GM21367 (cell line): ENCODE measurements around the gene MYRF.

Experiments used
- ATAC-seq: cut with Tn5 transposase; IDR thresholded peaks from one replicate; pipeline ENCODE4 v1.9.1; 2021; ENCODE audit not compliant: unreplicated experiment

MYRF gene

DNA sequence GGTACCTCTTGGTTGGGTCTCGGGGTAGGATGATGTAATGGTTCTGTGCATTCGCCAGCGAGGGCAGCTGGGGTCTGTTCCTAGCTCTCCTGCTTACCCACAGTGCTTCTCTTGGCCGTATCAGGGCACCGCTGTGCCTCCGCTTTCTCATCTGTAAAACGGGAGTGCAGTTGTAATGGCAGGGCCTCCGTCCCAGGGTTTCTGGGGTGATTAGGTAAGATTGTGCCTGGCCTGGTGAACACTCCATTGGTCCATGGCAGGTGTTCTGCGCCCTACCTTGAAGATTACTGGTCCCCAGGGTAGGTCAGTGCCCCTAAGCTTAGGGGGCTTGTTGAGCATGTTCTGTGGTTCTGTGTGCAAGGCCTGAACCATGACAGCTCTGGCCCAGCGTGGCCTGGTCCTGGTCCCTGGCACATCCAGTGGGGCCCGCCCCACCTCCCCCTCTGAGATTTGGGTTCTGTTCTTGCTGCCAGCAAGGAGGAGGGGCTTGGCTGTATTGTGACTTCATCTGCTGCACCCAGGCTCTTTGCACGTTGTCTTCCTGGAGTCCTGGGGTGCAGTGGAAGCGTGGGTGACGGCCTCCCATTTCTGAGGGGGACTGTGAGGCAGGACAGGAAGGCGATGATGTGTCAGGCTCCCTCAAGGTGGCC is 4.9 kb downstream of the MYRF start:
- no peak for ATAC-seq

DNA sequence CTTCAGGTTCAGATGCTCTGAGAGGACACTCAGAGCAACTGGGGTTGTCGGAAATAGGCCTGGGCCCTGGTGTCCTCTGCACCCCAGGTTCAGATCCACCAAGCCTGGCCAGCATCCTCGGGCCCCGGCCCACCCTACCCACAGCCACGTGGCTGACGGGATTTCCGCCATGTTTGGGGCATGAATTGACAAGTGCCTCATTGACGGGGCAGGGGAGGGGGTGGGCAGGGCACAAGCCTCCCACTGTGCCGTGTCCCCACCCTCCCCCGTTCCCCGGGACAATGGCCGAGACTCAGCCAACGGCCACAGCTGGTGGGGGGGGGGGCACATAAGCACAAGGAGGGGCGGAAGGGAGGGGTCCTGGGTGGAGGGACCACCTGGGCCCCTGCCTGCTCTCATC is 8.5 kb downstream of the MYRF start:
- no peak for ATAC-seq

GRCh38 chr11:61761440-61762222 is 9.2 kb downstream of the MYRF start:
- ATAC-seq, result no peak

DNA sequence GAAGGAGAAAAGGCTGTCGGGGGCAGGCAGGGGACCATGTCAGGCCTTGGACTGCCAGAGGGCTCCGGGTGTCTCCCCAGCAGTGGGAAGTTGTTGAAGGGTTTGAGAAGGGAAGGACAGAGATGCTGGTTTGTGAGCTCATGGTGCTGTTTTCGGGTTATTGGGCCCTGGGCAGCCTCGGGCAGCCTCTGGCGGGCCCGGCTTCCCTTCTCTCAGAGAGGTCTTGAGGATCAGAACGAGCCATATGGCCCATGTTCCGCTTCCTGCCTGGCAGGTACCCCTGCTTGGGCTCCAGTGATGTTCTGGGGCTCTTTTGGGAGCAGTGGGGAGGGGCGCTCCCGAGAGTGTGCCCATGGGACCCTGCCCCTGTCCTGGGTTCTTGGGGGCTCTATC is 9.8 kb downstream of the MYRF start:
- no peak for ATAC-seq

DNA sequence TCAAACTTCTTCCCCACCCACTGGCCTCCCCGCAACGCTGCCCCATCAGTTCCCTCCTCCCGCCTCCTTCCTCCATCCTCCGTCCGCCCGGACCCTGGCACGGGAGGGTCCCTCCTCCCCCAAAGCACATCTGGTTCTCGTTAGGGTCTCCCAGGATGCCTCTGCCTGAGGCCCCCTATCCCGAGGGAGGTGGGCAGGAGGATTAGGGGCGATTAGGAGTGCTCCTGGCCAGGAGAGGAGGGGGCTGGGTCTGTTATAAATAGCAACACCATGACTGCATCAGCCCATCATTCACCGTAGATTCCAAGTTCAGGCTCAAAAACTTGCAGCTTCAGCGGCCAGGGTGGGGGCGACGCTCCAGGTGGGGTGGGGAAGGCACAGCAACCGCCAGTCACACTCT is 10.4 kb downstream of the MYRF start:
- no peak for ATAC-seq

- no peak for ATAC-seq
Observed at GRCh38 chr11:61763930-61764605, 11.6 kb downstream of the MYRF start.

DNA sequence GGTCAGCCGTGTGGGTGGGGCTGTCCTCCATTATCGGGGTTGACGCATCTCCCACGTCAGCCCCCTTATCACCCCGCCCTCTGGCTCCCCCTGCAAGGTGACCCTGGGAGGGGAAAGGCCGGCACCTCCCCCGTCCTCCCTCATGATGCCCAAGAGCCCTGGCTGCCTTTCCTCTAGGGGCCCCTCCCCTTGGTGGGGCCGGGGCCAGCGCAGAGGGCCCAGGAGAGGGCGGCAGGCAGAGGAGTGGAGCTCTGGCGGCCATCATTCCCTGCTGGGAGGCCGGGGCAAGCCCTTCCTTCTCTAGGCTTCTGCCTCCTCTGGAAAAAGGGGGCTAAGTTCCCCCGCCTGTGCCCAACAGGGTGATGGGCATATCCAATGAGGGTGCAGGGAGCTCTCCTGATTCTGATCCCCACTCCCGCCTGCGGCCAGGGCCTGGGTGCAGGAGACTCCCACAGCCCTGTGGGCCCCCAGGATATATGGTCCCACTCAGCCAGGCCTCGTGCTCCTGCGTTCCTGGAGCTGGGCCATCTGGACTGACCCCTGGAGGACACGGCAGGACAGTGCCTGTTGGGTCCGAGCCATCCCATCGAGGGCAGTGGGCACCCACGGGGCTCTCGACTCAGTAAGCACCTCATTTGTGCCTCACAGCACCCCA is 12.3 kb downstream of the MYRF start:
- ATAC-seq, result no peak

DNA sequence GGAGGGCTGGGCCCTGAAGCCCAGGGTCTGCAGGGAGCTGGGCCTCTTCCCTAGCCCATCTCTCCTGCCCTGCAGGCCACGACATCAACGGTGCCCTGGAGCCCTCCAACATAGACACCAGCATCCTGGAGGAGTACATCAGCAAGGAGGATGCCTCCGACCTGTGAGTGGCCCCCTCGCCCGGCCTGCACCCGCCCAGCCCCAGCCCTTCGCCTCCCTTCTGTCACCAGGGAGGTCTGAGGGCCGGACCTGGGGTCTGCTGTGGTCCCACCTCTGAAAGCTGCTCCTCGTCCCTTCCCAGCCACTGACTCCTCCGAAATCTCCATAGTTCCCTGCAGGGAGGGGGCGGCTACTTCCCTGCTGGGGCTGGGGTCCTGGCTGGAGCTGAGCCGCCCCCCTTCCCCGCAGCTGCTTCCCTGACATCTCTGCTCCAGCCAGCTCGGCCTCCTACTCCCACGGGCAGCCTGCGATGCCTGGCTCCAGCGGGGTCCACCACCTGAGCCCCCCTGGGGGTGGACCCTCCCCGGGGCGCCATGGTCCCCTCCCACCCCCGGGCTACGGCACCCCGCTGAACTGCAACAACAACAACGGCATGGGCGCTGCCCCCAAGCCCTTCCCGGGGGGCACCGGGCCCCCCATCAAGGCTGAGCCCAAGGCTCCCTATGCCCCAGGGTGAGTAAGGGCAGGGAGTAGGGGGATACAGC is 13.3 kb downstream of the MYRF start:
- ATAC-seq, result no peak

DNA sequence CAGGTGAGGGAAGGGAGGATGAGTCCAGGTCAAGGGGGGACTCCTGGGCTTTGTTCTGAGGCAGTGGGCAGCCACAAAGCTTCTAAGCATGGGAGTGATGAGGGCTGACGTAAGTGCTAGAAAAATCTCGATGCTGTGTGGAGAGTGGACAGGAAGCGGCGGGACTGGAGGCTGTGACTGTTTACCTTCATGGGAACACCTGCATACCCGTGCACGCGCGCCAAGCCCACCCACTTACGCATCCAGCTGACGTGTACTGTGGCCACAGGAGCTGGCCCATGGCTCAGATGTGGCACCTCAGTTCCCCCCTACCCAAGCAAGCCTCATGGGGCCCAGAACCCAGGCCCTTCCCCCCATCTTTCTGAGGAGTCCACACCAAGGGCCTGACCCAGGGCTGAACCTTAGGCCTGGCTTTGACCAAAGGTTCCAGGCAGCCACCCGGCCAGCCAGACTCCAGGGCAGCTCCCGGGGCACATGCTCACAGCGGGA is 14.0 kb downstream of the MYRF start:
- ATAC-seq, result no peak

DNA sequence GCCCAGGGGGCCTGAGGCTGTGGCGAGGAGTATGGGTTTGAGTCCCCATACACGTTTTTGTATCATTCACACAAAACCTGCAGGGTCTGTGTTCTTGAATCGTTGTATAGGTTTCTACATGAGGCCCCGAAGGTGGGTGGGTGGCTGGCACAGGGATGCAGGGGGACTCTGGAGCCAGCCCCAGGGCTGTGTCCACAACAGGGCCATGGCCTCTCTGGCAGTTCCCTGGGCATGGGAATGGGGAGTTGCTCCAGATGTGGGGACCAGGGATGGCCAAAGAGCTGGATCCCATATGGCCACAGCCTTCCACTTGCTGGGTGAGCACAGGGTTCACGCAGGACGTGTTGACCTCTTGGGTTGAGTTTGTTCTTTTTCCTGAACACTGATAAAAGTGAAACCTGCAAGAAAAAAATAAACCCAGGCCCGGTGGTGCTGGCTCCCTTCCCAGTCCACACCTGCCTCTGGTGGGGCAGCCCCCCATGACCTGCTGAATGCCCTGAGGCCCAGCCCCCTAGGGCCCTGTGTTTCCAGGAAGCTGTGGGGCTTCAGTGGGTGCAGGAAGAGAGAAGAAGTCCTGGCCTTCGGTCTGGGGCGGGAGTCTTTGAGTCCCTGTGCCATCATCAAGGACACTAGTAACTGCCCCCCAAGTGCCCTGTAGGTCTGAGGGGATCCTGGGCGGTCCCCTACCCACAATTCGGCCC is 16.1 kb downstream of the MYRF start:
- ATAC-seq, result no peak

GRCh38 chr11:61769169-61769920 is 16.9 kb downstream of the MYRF start:
- ATAC-seq, result no peak

DNA sequence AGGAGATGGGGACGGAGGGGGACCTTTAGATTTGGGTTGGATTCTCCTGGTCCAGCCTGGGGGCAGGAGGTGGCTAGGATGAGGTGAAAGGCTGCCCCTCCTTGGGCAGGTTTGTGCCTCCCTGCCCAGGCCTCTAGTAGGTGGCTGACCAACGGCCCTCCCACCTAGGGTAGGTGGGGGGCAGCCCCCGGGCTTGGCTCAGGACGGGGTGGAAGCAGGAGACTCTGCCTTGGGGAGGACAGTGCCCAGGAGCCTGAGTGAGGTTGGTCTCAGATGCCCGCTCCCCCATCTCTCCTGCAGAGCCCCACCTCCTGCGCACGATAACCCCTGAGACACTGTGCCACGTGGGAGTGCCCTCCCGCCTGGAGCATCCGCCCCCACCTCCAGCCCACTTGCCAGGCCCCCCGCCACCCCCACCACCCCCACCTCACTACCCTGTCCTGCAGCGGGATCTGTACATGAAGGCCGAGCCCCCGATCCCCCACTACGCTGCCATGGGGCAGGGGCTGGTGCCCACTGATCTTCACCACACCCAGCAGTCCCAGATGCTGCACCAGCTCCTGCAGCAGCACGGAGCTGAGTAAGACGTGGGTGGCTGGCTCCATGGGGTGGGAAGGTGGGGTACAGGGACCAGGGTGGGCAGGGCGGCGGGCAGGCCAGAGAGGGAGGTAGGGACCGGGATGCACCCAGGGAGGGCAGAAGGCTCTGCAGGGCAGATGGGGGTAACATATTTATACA is 17.7 kb downstream of the MYRF start:
- no peak for ATAC-seq

DNA sequence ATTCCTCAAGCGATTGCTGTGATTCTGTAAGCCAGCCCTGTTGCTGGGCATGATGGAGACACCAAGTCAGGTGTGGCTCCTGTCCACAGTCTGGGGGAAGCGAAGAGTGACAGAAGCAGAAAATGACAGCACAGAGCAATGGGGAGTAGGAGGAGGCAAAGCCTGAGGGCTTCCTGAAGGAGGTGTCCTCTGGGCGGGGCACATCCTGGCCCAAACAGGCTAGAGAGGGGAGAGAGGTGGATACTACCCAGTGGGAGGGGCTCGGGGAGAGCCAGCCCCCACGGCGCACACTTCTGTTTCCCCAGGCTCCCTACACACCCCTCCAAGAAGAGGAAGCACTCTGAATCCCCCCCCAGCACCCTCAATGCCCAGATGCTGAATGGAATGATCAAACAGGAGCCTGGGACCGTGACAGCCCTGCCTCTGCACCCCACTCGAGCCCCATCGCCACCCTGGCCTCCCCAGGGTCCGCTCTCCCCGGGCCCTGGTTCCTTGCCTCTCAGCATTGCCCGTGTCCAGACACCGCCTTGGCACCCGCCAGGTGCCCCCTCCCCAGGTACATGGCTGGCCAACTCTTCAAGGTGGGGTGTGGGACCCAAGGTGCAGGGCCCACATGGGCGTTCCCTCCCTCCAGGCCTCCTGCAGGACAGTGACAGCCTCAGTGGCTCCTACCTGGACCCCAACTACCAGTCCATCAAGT is 18.9 kb downstream of the MYRF start:
- no peak for ATAC-seq

DNA sequence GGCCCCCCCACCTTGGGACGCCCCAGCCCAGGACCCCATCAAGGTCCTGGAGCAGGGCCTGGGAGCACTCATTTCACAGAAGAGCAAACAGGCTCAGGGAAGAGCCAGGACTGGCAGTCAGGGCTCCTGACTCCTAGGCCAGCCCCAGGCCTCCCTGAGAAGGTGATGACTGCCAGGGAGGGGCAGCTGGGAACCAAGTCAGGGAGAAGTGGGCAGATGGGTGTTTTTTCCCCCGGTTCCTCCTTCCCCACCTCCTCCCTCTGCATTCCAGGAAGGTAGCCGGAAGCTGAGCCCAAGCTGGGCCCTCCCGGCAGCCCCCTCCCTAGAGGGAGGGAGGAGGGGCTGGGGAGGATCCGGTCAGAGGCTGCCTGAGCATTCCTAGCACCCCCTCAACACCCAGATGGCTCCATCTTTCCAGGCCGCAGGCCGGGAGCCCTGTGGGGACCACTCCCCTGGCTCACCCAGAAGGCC is 19.6 kb downstream of the MYRF start:
- ATAC-seq, result no peak

GRCh38 chr11:61773356-61773755 is 20.9 kb downstream of the MYRF start:
- no peak for ATAC-seq

DNA sequence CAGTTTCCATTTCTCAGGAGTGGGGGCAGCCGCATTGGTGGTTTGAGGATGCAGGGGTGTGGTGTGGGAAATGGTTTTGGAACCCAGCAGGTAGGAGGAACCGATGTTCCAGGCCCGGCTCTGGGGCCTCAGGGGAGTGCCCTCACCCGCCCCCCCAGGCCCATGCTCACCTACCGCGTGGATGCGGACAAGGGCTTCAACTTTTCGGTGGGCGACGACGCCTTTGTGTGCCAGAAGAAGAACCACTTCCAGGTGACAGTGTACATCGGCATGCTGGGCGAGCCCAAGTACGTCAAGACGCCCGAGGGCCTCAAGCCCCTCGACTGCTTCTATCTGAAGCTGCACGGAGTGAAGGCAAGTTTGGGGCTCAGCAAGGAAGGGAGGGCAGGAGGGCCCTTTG is 21.4 kb downstream of the MYRF start:
- ATAC-seq, result no peak

GRCh38 chr11:61774411-61774810 is 22.0 kb downstream of the MYRF start:
- no peak for ATAC-seq

DNA sequence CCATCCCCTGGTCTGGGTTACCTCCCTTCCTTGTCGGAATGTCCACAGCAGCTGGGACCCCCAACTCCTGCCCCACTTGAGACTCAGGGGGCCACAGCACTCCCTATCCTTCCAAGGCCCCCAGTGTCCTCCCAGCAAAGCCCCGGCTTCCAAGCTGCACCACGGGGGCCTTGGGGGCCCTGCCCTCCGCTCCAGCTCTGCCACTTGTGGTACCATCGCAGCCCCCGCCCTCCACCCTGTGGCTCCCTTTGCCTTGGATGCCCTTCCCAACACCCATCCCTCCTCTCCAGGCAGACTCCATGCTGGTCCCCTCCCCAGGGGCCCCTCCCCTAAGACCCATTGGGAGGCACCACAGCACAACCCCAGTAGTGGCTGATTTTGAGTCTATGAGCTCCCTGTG is 22.7 kb downstream of the MYRF start:
- ATAC-seq, result no peak
